ENCODE data around the gene ADGRG4. TPM values are rescaled to one million over a fixed set of nuclear protein-coding genes. Genes with fewer than 3 reads are reported as not detected.
A peak's percentile ranks its signal among the peaks of the same experiment; 100 is the strongest.
"Not testable (repeated sequence)": the region's sequence is repeated elsewhere in the genome, so short reads cannot be mapped to it uniquely, and the experiment has no call there.

ADGRG4 gene
- total and polyA plus RNA-seq, 4 donors = under 0.01 to 0.10 (median 0.03) TPM

DNA sequence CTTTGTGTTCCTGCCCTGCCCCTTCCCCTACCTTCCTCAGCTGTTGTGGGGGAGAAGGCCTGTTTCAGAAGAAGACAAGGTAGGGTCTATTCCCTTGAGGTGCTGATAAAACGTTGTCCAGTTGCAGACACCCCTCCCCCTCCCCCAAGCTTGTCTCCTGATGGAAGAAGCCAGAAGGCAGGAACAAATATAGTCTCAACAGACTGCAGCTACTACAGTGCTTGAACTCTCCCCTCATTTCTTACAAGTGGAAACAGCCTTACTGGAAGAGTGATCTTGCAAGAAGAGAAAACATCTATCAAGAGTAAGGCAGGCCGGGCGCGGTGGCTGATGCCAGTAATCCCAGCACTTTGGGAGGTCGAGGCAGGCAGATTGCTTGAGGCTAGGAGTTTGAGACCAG is 38.5 kb upstream of the ADGRG4 start:
- peaks cover 3% of the 10 kb centered on the region for H3K27me3 ChIP-seq (ENCODE audit: control insufficient read depth, insufficient read depth, low read length)
- 88% methylated on average over 4 of the region's 5 CpGs for WGBS (ENCODE audit: insufficient coverage)
- H3K4me1 ChIP-seq (ENCODE audit: control insufficient read depth, insufficient read depth, low read length) = no peaks in the 10 kb centered on the region
- no peak overlapping the region for H3K27ac ChIP-seq (ENCODE audit: low read depth, low read length)
- H3K4me3 ChIP-seq (ENCODE audit: low read depth, low read length) = no peak overlapping the region
- H3K36me3 ChIP-seq (ENCODE audit: control insufficient read depth, insufficient read depth, low read length) = no peaks in the 10 kb centered on the region
- DNase-seq (ENCODE audit: low read depth in 4 of 6, low spot score in 6 of 6) = no peak
- H3K9me3 ChIP-seq (ENCODE audit: control insufficient read depth, insufficient read depth, low read length) = no peaks in the 10 kb centered on the region

DNA sequence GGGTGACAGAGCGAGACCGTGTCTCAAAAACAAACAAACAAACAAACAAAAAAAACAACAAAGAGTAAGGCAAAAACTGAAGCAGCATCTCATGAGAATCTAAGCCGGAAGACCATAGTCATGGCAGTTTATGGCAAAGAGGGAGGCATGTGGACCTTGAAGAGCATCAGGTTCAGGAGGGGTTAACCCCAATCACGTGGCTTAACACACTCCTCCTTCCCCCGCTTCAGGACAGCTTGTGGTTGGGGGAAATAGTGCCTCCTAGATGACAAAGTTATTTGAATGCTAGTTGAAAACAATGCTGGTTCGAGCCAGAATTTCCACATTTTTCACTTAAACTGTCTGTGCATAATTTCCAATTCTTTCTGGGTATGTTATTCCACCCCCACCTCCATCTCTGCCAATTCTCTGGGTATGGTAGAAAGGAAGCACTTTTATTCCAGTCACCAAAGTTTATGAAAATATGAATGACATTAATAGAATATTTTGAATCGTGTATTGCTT is 37.9 kb upstream of the ADGRG4 start:
- H3K27me3 ChIP-seq (ENCODE audit: control insufficient read depth, insufficient read depth, low read length) = peaks cover 3% of the 10 kb centered on the region
- H3K27ac ChIP-seq (ENCODE audit: low read depth, low read length) = no peak overlapping the region
- no peak overlapping the region for H3K4me3 ChIP-seq (ENCODE audit: low read depth, low read length)
- DNase-seq (ENCODE audit: low read depth in 4 of 6, low spot score in 6 of 6) = no peak
- no peaks in the 10 kb centered on the region for H3K9me3 ChIP-seq (ENCODE audit: control insufficient read depth, insufficient read depth, low read length)
- no peaks in the 10 kb centered on the region for H3K4me1 ChIP-seq (ENCODE audit: control insufficient read depth, insufficient read depth, low read length)
- no peaks in the 10 kb centered on the region for H3K36me3 ChIP-seq (ENCODE audit: control insufficient read depth, insufficient read depth, low read length)
- no CpG with 5 or more reads among the region's 7 CpGs for WGBS (ENCODE audit: insufficient coverage)

DNA sequence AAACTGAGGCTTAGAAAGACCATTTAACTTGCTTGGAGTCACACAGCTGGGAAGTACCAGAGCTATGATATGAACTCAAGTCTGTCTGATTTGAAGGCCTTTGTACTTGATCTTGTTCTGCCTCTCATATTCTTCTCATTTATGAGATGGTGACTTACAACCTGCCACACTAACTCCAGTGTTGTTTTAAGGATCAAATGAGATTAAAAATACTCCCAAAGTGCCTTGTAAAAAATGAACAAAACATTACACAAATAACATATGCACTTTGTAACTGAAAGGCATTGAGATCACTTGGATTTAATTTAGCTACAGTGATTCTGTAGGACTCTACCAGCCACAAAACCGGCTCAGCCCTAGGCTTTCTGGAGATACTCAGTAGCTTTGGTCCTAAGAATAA is 33.9 kb upstream of the ADGRG4 start:
- no peak for DNase-seq (ENCODE audit: low read depth in 4 of 6, low spot score in 6 of 6)
- H3K9me3 ChIP-seq (ENCODE audit: control insufficient read depth, insufficient read depth, low read length) = no peaks in the 10 kb centered on the region
- 71% methylated on average over 1 of the region's 1 CpG for WGBS (ENCODE audit: insufficient coverage)
- no peaks in the 10 kb centered on the region for H3K36me3 ChIP-seq (ENCODE audit: control insufficient read depth, insufficient read depth, low read length)
- no peaks in the 10 kb centered on the region for H3K27me3 ChIP-seq (ENCODE audit: control insufficient read depth, insufficient read depth, low read length)
- H3K27ac ChIP-seq (ENCODE audit: low read depth, low read length) = no peak overlapping the region
- H3K4me3 ChIP-seq (ENCODE audit: low read depth, low read length) = no peak overlapping the region
- H3K4me1 ChIP-seq (ENCODE audit: control insufficient read depth, insufficient read depth, low read length) = no peaks in the 10 kb centered on the region

DNA sequence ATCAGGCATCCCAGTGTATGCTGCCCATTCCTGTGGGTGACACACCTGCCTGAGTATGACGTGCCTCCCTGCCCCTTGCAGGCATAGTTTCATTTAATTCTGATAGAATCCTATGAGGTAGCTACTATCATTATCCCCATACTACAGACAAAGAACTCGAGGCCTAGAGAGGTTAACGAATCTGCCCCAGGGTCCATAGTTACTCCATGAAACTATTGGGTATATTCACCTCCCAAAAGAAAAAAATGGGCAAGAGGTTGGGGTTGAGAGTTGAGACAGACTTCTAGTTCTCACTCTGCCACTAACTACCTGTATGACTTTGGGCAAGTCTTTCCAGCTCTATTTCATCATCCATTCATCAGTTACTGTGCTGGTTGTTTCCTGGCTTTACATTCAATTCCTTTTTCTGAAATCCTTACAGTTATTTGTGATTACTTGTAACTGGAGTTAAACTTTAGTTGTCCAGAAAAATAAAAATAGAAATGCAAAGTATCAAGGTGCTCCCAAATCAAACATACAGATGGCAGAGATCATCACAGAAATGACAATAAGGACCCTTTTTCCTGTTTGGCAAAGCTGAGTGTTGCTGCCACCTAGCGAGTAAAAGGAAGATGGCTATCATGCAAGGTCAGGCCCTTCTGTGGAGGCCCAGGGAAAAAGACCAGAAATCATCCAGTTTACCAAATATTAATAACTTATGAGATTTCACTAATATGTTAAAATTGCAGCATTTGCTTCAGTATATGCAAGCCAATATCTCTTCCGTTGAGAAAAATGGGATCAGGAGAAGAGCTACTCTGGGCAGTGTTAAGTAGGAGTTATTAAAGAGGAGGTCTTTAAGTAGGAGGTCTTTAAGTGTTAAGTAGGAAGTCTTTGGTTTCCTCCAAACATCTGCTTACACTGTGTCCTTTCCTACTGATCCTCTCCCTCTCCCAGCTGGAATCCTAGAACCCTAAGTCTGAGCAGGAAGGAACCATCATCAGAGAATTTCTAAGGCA is 32.4 kb upstream of the ADGRG4 start:
- DNase-seq (ENCODE audit: low read depth in 4 of 6, low spot score in 6 of 6) = peak in 4 of 6 donors; percentile 20 to 84 (median 50)
- H3K4me3 ChIP-seq (ENCODE audit: low read depth, low read length) = no peak overlapping the region
- WGBS (ENCODE audit: insufficient coverage) = no CpG with 5 or more reads among the region's 5 CpGs

DNA sequence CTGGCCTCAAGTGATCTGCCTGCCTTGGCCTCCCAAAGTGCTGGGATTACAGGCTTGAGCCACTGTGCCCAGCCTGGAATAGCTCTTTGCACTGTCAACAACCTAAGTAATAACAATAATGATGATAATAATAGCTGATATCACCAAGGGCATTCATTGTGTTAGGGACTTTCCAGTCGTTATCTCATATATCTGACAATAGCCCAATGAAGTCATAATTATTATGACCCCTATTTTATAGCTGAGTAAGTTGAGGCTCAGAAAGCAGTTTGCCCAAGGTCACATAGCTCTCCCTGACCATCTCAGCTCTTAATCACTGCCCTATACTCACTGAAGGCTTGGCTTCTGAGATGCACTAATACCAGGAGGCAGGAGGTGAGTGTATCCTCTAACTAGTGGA is 30.8 kb upstream of the ADGRG4 start:
- no CpG with 5 or more reads among the region's 1 CpG for WGBS (ENCODE audit: insufficient coverage)
- Histone ChIP-seq H3K4me1 (ENCODE audit: control insufficient read depth, insufficient read depth, low read length) (no peaks in the 10 kb centered on the region), H3K36me3 (ENCODE audit: control insufficient read depth, insufficient read depth, low read length) (no peaks in the 10 kb centered on the region), H3K27ac (ENCODE audit: low read depth, low read length) (no peak overlapping the region), H3K27me3 (ENCODE audit: control insufficient read depth, insufficient read depth, low read length) (no peaks in the 10 kb centered on the region), H3K9me3 (ENCODE audit: control insufficient read depth, insufficient read depth, low read length) (no peaks in the 10 kb centered on the region), H3K4me3 (ENCODE audit: low read depth, low read length) (no peak overlapping the region)
- DNase-seq (ENCODE audit: low read depth in 4 of 6, low spot score in 6 of 6) = no peak

More for the DNA sequence above, 32.4 kb upstream of the ADGRG4 start:
- Histone ChIP-seq H3K9me3 (ENCODE audit: control insufficient read depth, insufficient read depth, low read length) (no peaks in the 10 kb centered on the region), H3K4me1 (ENCODE audit: control insufficient read depth, insufficient read depth, low read length) (no peaks in the 10 kb centered on the region), H3K27ac (ENCODE audit: low read depth, low read length) (no peak overlapping the region), H3K36me3 (ENCODE audit: control insufficient read depth, insufficient read depth, low read length) (no peaks in the 10 kb centered on the region), H3K27me3 (ENCODE audit: control insufficient read depth, insufficient read depth, low read length) (no peaks in the 10 kb centered on the region)

DNA sequence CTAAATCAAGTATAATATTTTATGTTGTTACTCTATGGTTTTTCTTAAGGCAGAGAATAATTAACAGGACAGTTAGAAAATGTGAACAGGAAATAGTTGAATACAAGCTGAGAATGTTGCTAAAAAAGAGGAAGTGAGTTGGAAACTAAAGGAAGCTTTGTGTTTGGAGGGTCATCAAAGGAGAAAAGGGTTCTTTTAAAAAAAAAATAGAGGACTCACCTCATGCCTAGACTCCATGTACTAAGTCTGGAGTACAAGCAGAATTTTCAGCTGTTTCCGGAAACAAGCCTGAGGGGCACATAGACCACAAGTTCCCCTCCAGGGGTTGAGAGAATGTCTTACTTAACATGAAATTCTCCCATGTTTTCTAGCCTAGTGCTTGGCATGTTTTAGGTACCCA is 29.5 kb upstream of the ADGRG4 start:
- H3K27me3 ChIP-seq (ENCODE audit: control insufficient read depth, insufficient read depth, low read length) = no peaks in the 10 kb centered on the region
- peaks cover 3% of the 10 kb centered on the region for H3K4me1 ChIP-seq (ENCODE audit: control insufficient read depth, insufficient read depth, low read length)
- DNase-seq (ENCODE audit: low read depth in 4 of 6, low spot score in 6 of 6) = no peak
- no peaks in the 10 kb centered on the region for H3K36me3 ChIP-seq (ENCODE audit: control insufficient read depth, insufficient read depth, low read length)
- no CpG with 5 or more reads among the region's 1 CpG for WGBS (ENCODE audit: insufficient coverage)
- H3K4me3 ChIP-seq (ENCODE audit: low read depth, low read length) = no peak overlapping the region
- H3K27ac ChIP-seq (ENCODE audit: low read depth, low read length) = no peak overlapping the region
- H3K9me3 ChIP-seq (ENCODE audit: control insufficient read depth, insufficient read depth, low read length) = no peaks in the 10 kb centered on the region

DNA sequence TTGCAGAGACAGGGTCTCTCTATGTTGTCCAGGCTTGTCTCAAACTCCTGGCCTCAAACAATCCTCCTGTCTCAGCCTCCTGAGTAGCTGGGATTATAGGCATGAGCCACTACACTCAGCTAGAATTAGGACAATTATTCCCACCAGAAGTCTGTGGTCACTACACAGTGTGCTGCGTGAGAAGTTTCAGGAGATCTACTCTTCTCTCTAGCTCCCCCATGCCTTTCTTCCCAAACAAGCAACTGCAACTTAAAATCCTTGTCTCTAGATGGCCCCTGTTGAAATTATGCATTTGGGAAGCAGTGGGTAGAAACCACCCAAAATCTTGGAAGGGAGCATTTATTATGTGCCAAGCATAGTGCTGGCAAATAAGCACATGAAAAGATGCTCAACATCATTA is 28.4 kb upstream of the ADGRG4 start:
- H3K4me3 ChIP-seq (ENCODE audit: low read depth, low read length) = no peak overlapping the region
- no peak overlapping the region for H3K27ac ChIP-seq (ENCODE audit: low read depth, low read length)
- H3K4me1 ChIP-seq (ENCODE audit: control insufficient read depth, insufficient read depth, low read length) = peaks cover 3% of the 10 kb centered on the region
- no peak for DNase-seq (ENCODE audit: low read depth in 4 of 6, low spot score in 6 of 6)
- no peaks in the 10 kb centered on the region for H3K27me3 ChIP-seq (ENCODE audit: control insufficient read depth, insufficient read depth, low read length)
- no peaks in the 10 kb centered on the region for H3K9me3 ChIP-seq (ENCODE audit: control insufficient read depth, insufficient read depth, low read length)
- no peaks in the 10 kb centered on the region for H3K36me3 ChIP-seq (ENCODE audit: control insufficient read depth, insufficient read depth, low read length)
- WGBS (ENCODE audit: insufficient coverage) = no CpG with 5 or more reads among the region's 1 CpG

DNA sequence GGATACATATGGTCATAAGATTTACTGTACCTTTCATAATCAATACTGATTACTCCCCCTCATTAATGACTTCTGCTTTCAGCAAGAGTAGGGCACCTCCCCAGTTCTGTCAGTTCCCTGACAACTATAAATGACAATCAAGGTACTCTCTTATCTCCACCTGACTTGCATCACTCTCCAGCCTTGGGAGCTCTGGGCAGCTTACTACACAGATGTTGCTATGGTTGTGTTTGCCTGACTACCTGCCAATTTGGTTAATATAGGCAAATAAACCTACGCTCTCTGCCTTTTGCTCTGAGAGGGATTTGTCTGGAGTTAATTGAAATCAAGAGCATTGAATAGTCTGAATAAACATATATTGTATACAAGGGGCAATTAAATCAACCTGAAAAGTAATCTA is 26.8 kb upstream of the ADGRG4 start:
- no peaks in the 10 kb centered on the region for H3K9me3 ChIP-seq (ENCODE audit: control insufficient read depth, insufficient read depth, low read length)
- H3K4me1 ChIP-seq (ENCODE audit: control insufficient read depth, insufficient read depth, low read length) = peaks cover 3% of the 10 kb centered on the region
- no peak overlapping the region for H3K27ac ChIP-seq (ENCODE audit: low read depth, low read length)
- DNase-seq (ENCODE audit: low read depth in 4 of 6, low spot score in 6 of 6) = no peak
- no peak overlapping the region for H3K4me3 ChIP-seq (ENCODE audit: low read depth, low read length)
- H3K36me3 ChIP-seq (ENCODE audit: control insufficient read depth, insufficient read depth, low read length) = no peaks in the 10 kb centered on the region
- no CpG with 5 or more reads among the region's 1 CpG for WGBS (ENCODE audit: insufficient coverage)
- no peaks in the 10 kb centered on the region for H3K27me3 ChIP-seq (ENCODE audit: control insufficient read depth, insufficient read depth, low read length)

DNA sequence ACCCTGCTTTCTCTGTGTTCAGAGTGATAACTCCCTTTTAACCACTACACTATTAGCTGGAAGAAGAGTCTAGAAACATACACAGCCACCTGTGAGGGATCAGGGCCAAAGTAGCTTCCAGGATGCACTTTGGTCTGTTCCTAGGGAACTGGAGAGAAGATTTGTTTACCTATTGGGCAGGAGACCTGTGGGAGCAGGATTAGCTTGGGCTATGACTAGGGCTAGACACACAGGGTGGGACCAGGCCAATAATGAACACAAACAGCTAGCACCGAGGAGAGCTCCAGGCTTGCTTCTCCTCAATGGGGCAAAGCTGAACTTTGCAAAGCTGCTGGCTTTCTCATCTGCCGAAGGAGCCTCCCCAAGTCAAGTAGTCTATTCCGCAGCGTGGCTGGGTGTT is 25.2 kb upstream of the ADGRG4 start:
- Histone ChIP-seq H3K4me3 (ENCODE audit: low read depth, low read length) (no peak overlapping the region), H3K36me3 (ENCODE audit: control insufficient read depth, insufficient read depth, low read length) (no peaks in the 10 kb centered on the region), H3K4me1 (ENCODE audit: control insufficient read depth, insufficient read depth, low read length) (peaks cover 3% of the 10 kb centered on the region), H3K27me3 (ENCODE audit: control insufficient read depth, insufficient read depth, low read length) (no peaks in the 10 kb centered on the region), H3K9me3 (ENCODE audit: control insufficient read depth, insufficient read depth, low read length) (no peaks in the 10 kb centered on the region), H3K27ac (ENCODE audit: low read depth, low read length) (no peak overlapping the region)
- DNase-seq (ENCODE audit: low read depth in 4 of 6, low spot score in 6 of 6) = no peak
- 73% methylated on average over 4 of the region's 4 CpGs for WGBS (ENCODE audit: insufficient coverage)

DNA sequence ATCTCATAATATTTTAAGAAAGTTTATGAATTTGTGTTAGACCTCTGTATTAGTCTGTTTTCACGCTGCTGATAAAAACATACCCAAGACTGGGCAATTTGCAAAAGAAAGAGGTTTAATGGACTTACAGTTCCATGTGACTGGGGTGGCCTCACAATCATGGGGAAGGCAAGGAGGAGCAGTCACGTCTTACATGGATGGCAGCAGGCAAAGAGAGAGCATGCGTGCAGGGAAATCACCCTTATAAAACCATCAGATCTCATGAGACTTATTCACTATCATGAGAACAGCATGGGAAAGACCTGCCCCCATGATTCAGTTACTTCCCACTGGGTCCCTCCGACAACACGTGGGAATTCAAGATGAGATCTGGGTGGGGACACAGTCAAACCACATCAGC is 14.4 kb upstream of the ADGRG4 start:
- H3K27ac ChIP-seq (ENCODE audit: low read depth, low read length); H3K4me1 ChIP-seq (ENCODE audit: control insufficient read depth, insufficient read depth, low read length); H3K9me3 ChIP-seq (ENCODE audit: control insufficient read depth, insufficient read depth, low read length); H3K4me3 ChIP-seq (ENCODE audit: low read depth, low read length); H3K36me3 ChIP-seq (ENCODE audit: control insufficient read depth, insufficient read depth, low read length); DNase-seq (ENCODE audit: low read depth in 4 of 6, low spot score in 6 of 6); H3K27me3 ChIP-seq (ENCODE audit: control insufficient read depth, insufficient read depth, low read length): not testable (repeated sequence)
- WGBS (ENCODE audit: insufficient coverage) = 76% methylated on average over 4 of the region's 5 CpGs
